IPS-11a (cell line): ENCODE results near the gene BLTP1.

Experiments
- H3K4me3 ChIP-seq: one replicate; pipeline ENCODE4 v1.5.1; 2013; ENCODE audit warnings: low read depth, low read length, control low read depth

The BLTP1 gene

DNA sequence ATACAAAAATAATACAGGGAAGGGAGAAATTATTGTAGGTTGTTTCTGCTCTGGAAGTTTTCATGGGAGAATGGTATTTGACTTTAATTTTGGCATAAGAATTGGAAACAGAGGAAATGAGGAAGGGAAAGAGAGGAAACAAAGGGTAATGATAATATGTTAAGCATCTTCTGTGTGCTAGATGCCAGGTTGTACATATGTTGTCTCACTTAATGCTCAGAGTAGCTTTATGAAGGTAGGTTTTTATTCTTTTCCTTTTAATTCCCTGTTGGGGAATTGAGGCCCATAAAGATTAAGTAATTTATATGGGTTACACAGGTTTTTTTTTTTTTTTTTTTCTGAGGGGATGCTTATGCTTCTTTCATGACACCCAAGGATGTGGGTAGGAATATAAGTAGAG is 19.2 kb downstream of the BLTP1 start:
- H3K4me3 ChIP-seq, result no peak overlapping the region

DNA sequence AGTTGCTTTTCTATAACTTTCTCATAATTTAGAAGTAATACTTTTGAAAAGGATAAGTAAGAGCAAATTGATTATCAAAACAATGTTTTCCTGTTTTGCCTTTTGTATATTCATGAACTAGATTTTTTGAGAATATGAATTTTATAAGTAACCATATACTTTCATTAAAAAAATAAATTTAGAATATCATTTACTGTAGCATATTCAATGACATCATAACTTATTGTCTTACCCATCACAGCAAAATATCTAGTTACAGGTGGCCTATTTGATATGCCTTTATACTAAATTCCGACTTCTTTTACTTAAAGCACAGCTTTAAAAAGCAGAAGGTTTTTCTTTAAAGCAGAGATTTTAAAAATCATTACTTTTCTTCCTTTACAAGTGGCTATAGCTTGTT is 20.1 kb downstream of the BLTP1 start:
- no peak overlapping the region for H3K4me3 ChIP-seq

DNA sequence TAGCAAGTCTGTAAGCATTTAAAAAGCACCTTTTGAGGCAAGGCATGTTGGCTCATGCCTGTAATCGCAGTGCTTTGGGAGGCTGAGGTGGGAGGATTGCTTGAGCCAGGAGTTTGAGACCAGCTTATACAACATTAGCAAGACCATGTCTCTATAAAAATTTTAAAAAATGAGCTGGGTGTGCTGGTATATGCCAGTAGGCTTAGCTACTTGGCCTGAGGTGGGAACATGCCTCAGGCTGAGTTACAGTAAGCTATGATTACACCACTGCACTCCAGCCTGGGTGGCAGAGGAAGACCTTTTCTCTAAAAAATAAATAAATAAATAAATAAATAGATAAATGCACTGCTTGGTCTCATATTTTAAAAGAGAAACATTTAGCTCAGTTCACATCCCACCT is 26.8 kb downstream of the BLTP1 start:
- H3K4me3 ChIP-seq, result no peak overlapping the region

DNA sequence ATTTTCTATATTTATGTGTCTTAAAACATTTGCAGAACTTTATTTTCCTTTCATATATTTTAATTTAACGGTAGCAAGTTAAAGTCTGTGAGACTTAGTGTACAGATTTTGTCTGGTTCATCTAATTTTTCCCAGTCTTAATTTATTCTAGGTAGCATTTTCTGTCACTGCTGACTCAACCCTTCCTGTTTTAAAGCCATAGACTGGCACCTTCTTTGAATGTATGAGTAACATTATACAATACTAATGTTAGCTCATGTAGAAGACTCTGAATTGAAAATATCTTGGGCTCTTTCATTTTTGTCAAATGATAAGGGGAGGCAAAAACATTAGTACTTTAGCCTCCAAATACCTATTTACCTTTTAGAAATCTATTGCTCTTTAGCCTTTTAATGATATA is 43.6 kb downstream of the BLTP1 start:
- H3K4me3 ChIP-seq, result no peak overlapping the region
